ENCODE measurements around the gene BICDL2. TPM values are rescaled to one million over a fixed set of nuclear protein-coding genes. Genes with fewer than 3 reads are reported as not detected.

Gene BICDL2
- polyA plus RNA-seq, 3 donors = not detected

DNA sequence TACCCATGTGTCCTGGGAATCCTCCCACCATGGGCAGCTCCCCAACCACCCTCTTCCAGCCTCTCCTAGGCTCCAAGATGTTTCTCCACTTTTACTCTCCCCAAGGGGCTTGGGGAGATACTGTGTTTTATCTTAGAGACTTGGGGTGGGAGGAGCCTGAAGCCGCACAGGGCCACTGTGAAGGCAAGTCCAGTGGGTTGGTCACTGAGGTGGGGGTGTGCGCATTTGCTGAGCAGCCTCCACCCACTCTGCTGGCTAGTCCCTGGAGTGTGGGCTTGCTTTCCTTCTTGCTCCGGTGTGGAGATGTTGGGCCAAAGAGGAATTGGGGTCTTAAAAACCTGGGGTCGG lies 28.1 kb downstream of the BICDL2 start:
- Histone ChIP-seq H3K9me3 (replicated peaks in 1 of 2; ENCODE audit: control insufficient read depth in 1 of 2, insufficient read depth in 1 of 2, low read length in 2 of 2) (no peaks in the 10 kb centered on the region), H3K36me3 (replicated peaks in 1 of 2; ENCODE audit: control insufficient read depth in 1 of 2, insufficient read depth in 2 of 2, low read length in 2 of 2) (no peaks in the 10 kb centered on the region), H3K4me1 (ENCODE audit: control insufficient read depth in 1 of 2, insufficient read depth in 2 of 2, low read length in 2 of 2) (peaks cover 49 to 56% of the 10 kb centered on the region in 2 donors), H3K9ac (ENCODE audit: insufficient read depth, low read length, poor library complexity, severe bottlenecking) (no peak overlapping the region), H2AFZ (ENCODE audit: insufficient read depth, low read depth, low read length, poor library complexity, severe bottlenecking) (no peak overlapping the region), H3K4me3 (replicated peaks in 1 of 3; ENCODE audit: low read depth in 2 of 3, low read length in 3 of 3) (peak overlapping the region in 1 of 3 experiments; percentile 75), H3K27ac (ENCODE audit: low read depth in 1 of 2, low read length in 2 of 2) (peak overlapping the region in 1 of 2 donors; percentile 61), H3K4me2 (replicated peaks; ENCODE audit: extremely low read depth, low read length, poor library complexity, severe bottlenecking) (peak overlapping the region; percentile 75), H4K20me1 (ENCODE audit: insufficient read depth, low read length) (no peaks in the 10 kb centered on the region), H3K79me2 (ENCODE audit: insufficient read depth, low read length) (no peaks in the 10 kb centered on the region), H3K27me3 (ENCODE audit: control insufficient read depth in 2 of 2, insufficient read depth in 2 of 2, low read length in 2 of 2) (peaks cover 0 to 23% of the 10 kb centered on the region in 2 donors)
- TF ChIP-seq, protein P1, sequence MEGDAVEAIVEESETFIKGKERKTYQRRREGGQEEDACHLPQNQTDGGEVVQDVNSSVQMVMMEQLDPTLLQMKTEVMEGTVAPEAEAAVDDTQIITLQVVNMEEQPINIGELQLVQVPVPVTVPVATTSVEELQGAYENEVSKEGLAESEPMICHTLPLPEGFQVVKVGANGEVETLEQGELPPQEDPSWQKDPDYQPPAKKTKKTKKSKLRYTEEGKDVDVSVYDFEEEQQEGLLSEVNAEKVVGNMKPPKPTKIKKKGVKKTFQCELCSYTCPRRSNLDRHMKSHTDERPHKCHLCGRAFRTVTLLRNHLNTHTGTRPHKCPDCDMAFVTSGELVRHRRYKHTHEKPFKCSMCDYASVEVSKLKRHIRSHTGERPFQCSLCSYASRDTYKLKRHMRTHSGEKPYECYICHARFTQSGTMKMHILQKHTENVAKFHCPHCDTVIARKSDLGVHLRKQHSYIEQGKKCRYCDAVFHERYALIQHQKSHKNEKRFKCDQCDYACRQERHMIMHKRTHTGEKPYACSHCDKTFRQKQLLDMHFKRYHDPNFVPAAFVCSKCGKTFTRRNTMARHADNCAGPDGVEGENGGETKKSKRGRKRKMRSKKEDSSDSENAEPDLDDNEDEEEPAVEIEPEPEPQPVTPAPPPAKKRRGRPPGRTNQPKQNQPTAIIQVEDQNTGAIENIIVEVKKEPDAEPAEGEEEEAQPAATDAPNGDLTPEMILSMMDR (IDR thresholded peaks at IDR 0.05) = no peak
- Mint-ChIP-seq H3K4me1 (peaks cover 53% of the 10 kb centered on the region), H3K9me3 (peaks cover 0 to 4% (median 0%) of the 10 kb centered on the region in 7 donors), H3K36me3 (peaks cover 5 to 6% of the 10 kb centered on the region in 2 donors), H3K4me3 (peak overlapping the region; percentile 76 to 93), H3K27ac (peak overlapping the region in 6 of 7 donors; percentile 78 to 95 (median 88)), H3K27me3 (ENCODE audit: low read depth in 3 of 3) (peaks cover 21 to 37% (median 21%) of the 10 kb centered on the region in 3 donors)
- intact Hi-C loops (cut with micrococcal nuclease) = no loop called here
- no peak for DNase-seq
- 84% methylated on average over 3 of the region's 4 CpGs for WGBS (ENCODE audit: insufficient coverage)

DNA sequence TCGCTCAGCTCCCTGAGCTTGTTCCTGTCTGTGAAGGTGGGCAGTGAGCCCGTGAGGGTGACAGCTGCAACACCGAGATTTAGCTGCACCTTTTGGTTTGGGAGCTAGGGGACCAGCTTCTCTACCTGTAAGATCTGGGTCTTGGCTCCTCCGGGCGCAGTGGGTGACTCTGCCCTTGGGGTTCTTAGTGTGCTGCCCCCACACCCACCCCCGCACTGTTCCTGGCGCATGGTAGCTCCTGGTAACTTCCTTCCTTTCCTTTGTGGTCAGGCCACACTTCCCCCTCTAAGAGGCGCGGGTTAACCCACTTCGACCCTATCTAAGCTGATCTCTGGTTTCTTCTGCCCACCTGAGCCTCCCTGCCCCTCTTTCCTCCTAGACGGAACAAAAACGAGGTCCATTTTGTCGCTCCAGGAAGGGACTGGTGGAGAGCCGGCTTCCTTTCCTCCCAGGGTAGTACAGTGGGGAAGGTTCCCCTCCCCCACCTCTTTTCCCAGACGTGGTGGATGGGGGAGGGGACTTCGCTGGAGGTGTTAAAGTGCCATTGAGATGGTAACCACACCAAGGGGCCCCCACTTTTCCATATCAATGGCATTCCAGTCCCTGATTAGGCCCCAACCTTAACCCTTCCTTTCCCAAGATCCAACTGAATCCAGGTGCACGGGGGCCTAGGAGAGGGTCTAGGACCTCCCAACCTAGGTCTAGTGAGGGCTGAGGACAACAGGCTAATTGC lies 28.6 kb downstream of the BICDL2 start:
- Histone ChIP-seq H3K79me2 (ENCODE audit: insufficient read depth, low read length) (no peaks in the 10 kb centered on the region), H3K36me3 (replicated peaks in 1 of 2; ENCODE audit: control insufficient read depth in 1 of 2, insufficient read depth in 2 of 2, low read length in 2 of 2) (no peaks in the 10 kb centered on the region), H3K4me2 (replicated peaks; ENCODE audit: extremely low read depth, low read length, poor library complexity, severe bottlenecking) (peak overlapping the region; percentile 75), H2AFZ (ENCODE audit: insufficient read depth, low read depth, low read length, poor library complexity, severe bottlenecking) (peak overlapping the region; percentile 58), H3K4me3 (replicated peaks in 1 of 3; ENCODE audit: low read depth in 2 of 3, low read length in 3 of 3) (peak overlapping the region; percentile 16 to 75 (median 29)), H3K27me3 (ENCODE audit: control insufficient read depth in 2 of 2, insufficient read depth in 2 of 2, low read length in 2 of 2) (peaks cover 0 to 18% of the 10 kb centered on the region in 2 donors), H4K20me1 (ENCODE audit: insufficient read depth, low read length) (no peaks in the 10 kb centered on the region), H3K4me1 (ENCODE audit: control insufficient read depth in 1 of 2, insufficient read depth in 2 of 2, low read length in 2 of 2) (peaks cover 49 to 56% of the 10 kb centered on the region in 2 donors), H3K27ac (ENCODE audit: low read depth in 1 of 2, low read length in 2 of 2) (peak overlapping the region; percentile 22 to 61), H3K9me3 (replicated peaks in 1 of 2; ENCODE audit: control insufficient read depth in 1 of 2, insufficient read depth in 1 of 2, low read length in 2 of 2) (no peaks in the 10 kb centered on the region), H3K9ac (ENCODE audit: insufficient read depth, low read length, poor library complexity, severe bottlenecking) (peak overlapping the region; percentile 44)
- peak overlapping the region; percentile 76 to 93 for H3K4me3 Mint-ChIP-seq
- H3K4me1 Mint-ChIP-seq = peaks cover 53% of the 10 kb centered on the region
- intact Hi-C loops (cut with micrococcal nuclease) = loop anchor here (2.0 kb wide), 2 partner anchors 13 to 15 kb away; partner anchors contain the start of genes HCFC1R1 (in 1 of the 2) and TNFRSF12A (in 1 of the 2)
- peaks cover 5 to 6% of the 10 kb centered on the region in 2 donors for H3K36me3 Mint-ChIP-seq
- H3K27ac Mint-ChIP-seq = peak overlapping the region; percentile 79 to 95 (median 87)
- DNase-seq = peak; percentile 50 to 66 (median 65)
- H3K27me3 Mint-ChIP-seq (ENCODE audit: low read depth in 3 of 3) = peaks cover 18 to 32% (median 21%) of the 10 kb centered on the region in 3 donors
- H3K9me3 Mint-ChIP-seq = peaks cover 0 to 3% (median 0%) of the 10 kb centered on the region in 7 donors
- WGBS (ENCODE audit: insufficient coverage) = 0% methylated on average over 10 of the region's 17 CpGs
- TF ChIP-seq, protein P1 (IDR thresholded peaks at IDR 0.05) = no peak

Data from CD14-positive monocyte (primary cell).